ENCODE results near the gene TRPM4.

TRPM4 gene

GRCh38 chr19:49224879-49225278 lies 67.3 kb downstream of the TRPM4 start:
- TF ChIP-seq, protein P1, sequence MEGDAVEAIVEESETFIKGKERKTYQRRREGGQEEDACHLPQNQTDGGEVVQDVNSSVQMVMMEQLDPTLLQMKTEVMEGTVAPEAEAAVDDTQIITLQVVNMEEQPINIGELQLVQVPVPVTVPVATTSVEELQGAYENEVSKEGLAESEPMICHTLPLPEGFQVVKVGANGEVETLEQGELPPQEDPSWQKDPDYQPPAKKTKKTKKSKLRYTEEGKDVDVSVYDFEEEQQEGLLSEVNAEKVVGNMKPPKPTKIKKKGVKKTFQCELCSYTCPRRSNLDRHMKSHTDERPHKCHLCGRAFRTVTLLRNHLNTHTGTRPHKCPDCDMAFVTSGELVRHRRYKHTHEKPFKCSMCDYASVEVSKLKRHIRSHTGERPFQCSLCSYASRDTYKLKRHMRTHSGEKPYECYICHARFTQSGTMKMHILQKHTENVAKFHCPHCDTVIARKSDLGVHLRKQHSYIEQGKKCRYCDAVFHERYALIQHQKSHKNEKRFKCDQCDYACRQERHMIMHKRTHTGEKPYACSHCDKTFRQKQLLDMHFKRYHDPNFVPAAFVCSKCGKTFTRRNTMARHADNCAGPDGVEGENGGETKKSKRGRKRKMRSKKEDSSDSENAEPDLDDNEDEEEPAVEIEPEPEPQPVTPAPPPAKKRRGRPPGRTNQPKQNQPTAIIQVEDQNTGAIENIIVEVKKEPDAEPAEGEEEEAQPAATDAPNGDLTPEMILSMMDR (IDR thresholded peaks at IDR 0.05), result no peak
- Histone ChIP-seq H3K36me3 (no peaks in the 10 kb centered on the region), H3K4me3 (ENCODE audit: low read depth in 1 of 2, low read length in 1 of 2) (no peak overlapping the region), H3K27me3 (peaks cover 12% of the 10 kb centered on the region), H3K27ac (no peak overlapping the region), H3K4me1 (ENCODE audit: control insufficient read depth in 1 of 2, insufficient read depth in 1 of 2, low read depth in 1 of 2, low read length in 1 of 2) (no peaks in the 10 kb centered on the region), H3K9me3 (no peaks in the 10 kb centered on the region)

DNA sequence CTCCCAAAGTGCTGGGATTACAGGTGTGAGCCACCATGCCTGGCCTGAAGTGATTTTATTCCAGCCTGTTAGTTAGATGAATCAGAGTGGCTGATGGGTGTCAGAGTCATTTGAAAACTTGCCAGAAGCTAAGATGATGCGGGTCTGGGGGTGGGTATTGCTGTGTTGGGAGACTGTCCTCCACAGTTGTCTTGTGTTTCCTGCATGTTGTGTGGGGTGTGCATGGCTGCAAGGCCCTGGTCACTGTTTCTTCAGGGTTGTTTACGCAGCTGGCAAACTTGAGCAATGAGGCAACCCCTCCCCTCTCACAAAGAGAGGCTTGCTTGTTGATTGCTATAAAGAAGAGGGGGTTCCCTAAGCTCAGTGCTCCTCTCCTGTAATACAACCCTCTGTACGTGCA lies 71.8 kb downstream of the TRPM4 start:
- H3K9me3 ChIP-seq, result no peaks in the 10 kb centered on the region
- TF ChIP-seq, protein P1 (IDR thresholded peaks at IDR 0.05), result no peak

DNA sequence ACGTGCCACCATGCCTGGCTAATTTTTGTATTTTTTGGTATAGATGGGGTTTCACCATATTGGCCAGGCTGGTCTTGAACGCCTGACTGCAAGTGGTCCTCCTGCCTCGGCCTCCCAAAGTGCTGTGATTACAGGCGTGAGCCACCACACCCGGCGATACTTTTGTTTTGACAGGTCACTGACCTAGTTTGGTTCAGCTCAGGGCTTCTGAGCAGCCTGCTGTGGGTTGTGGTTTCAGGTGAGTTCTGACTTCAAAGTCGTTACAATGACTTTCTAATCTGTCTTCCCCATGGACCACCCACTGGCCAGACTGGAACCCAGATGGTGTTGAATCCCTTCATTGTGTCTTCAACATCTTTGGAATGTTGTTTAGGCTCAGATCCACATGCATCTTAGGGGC lies 73.8 kb downstream of the TRPM4 start:
- H3K36me3 ChIP-seq, result no peaks in the 10 kb centered on the region
- peaks cover 23% of the 10 kb centered on the region for H3K27me3 ChIP-seq
- no peaks in the 10 kb centered on the region for H3K9me3 ChIP-seq
- no peak overlapping the region for H3K4me3 ChIP-seq (ENCODE audit: low read depth in 1 of 2, low read length in 1 of 2)
- no peaks in the 10 kb centered on the region for H3K4me1 ChIP-seq (ENCODE audit: control insufficient read depth in 1 of 2, insufficient read depth in 1 of 2, low read depth in 1 of 2, low read length in 1 of 2)
- no peak overlapping the region for H3K27ac ChIP-seq
- TF ChIP-seq, protein P1 (IDR thresholded peaks at IDR 0.05), result no peak

More for the DNA sequence above, 71.8 kb downstream of the TRPM4 start:
- peaks cover 24% of the 10 kb centered on the region for H3K27me3 ChIP-seq
- H3K36me3 ChIP-seq, result no peaks in the 10 kb centered on the region
- no peak overlapping the region for H3K4me3 ChIP-seq (ENCODE audit: low read depth in 1 of 2, low read length in 1 of 2)
- H3K4me1 ChIP-seq (ENCODE audit: control insufficient read depth in 1 of 2, insufficient read depth in 1 of 2, low read depth in 1 of 2, low read length in 1 of 2), result no peaks in the 10 kb centered on the region
- H3K27ac ChIP-seq, result no peak overlapping the region

GRCh38 chr19:49231804-49232203 lies 74.2 kb downstream of the TRPM4 start:
- TF ChIP-seq, protein P1 (IDR thresholded peaks at IDR 0.05), result no peak

DNA sequence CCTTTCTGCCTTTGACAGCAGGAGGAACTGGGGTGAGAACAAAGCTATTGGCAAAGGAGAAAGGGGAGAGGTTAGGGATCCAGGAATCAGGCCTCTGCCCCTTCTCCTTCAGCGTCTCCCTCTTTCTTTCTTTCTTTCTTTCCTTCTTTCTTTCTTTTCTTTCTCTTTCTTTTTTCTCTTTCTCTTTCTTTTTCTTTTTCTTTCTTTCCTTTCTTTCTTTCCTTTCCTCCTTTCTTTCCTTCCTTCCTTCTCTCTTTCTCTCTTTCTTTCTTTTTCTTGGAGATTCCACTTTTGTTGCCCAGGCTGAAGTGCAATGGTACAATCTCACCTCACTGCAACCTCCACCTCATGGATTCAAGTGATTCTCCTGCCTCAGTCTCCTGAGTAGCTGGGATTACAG lies 75.6 kb downstream of the TRPM4 start:
- H3K4me3 ChIP-seq (ENCODE audit: low read depth in 1 of 2, low read length in 1 of 2), result no peak overlapping the region
- H3K36me3 ChIP-seq, result no peaks in the 10 kb centered on the region
- H3K9me3 ChIP-seq, result no peaks in the 10 kb centered on the region
- peaks cover 27% of the 10 kb centered on the region for H3K27me3 ChIP-seq
- TF ChIP-seq, protein P1 (IDR thresholded peaks at IDR 0.05), result no peak
- H3K4me1 ChIP-seq (ENCODE audit: control insufficient read depth in 1 of 2, insufficient read depth in 1 of 2, low read depth in 1 of 2, low read length in 1 of 2), result no peaks in the 10 kb centered on the region
- no peak overlapping the region for H3K27ac ChIP-seq

More at GRCh38 chr19:49231804-49232203, 74.2 kb downstream of the TRPM4 start:
- Histone ChIP-seq H3K4me3 (ENCODE audit: low read depth in 1 of 2, low read length in 1 of 2) (no peak overlapping the region), H3K4me1 (ENCODE audit: control insufficient read depth in 1 of 2, insufficient read depth in 1 of 2, low read depth in 1 of 2, low read length in 1 of 2) (no peaks in the 10 kb centered on the region), H3K27ac (no peak overlapping the region), H3K27me3 (peaks cover 27% of the 10 kb centered on the region), H3K9me3 (no peaks in the 10 kb centered on the region), H3K36me3 (no peaks in the 10 kb centered on the region)

GRCh38 chr19:49241769-49242168 lies 84.2 kb downstream of the TRPM4 start:
- TF ChIP-seq, protein P1 (IDR thresholded peaks at IDR 0.05), result no peak
- Histone ChIP-seq H3K4me3 (ENCODE audit: low read depth in 1 of 2, low read length in 1 of 2) (no peak overlapping the region), H3K4me1 (ENCODE audit: control insufficient read depth in 1 of 2, insufficient read depth in 1 of 2, low read depth in 1 of 2, low read length in 1 of 2) (no peaks in the 10 kb centered on the region), H3K9me3 (no peaks in the 10 kb centered on the region), H3K27me3 (peaks cover 6% of the 10 kb centered on the region), H3K27ac (no peak overlapping the region), H3K36me3 (no peaks in the 10 kb centered on the region)
